AG04450 (cell line): ENCODE measurements around the gene NDST4. TPM values are rescaled to one million over a fixed set of nuclear protein-coding genes. Genes with fewer than 3 reads are reported as not detected.

Source experiments
- CTCF ChIA-PET: fragments of 300-600, 350-600 bp; formaldehyde crosslinking; extraction: SDS; loops from one replicate; lab custom pipeline; 2022; ENCODE audit warnings: antibody characterized with exemption, inconsistent platforms; lab: Charles Lee
- POLR2A ChIA-PET: fragments of 350-600 bp; formaldehyde crosslinking; extraction: SDS; loops from one replicate; lab custom pipeline; 2021; ENCODE audit warnings: antibody characterized with exemption, inconsistent platforms; lab: Yijun Ruan, JAX
- DNase-seq: peaks from one replicate; pipeline ENCODE4 v3.0.0-alpha.2; 2011; ENCODE audit warnings: low read depth, low spot score
- H3K27ac ChIP-seq: one replicate; pipeline ENCODE4 v1.5.1; 2012; ENCODE audit warnings: low read depth, low read length, control low read depth
- H3K27me3 ChIP-seq: one replicate; pipeline ENCODE4 v1.6.0; 2012; ENCODE audit warnings: low read length; ENCODE audit not compliant: control insufficient read depth, insufficient read depth
- H3K4me3 ChIP-seq: 2 replicates; pipeline ENCODE4 v1.5.1; 2011; ENCODE audit warnings: mild to moderate bottlenecking, low read depth, low read length, control low read depth
- H3K9me3 ChIP-seq: 2 replicates; pipeline ENCODE4 v1.5.1; 2012; ENCODE audit warnings: low read length; ENCODE audit not compliant: control insufficient read depth, insufficient read depth
- polyA plus RNA-seq: library from polyadenylated mRNA; depleted of rRNA; stranded (reverse); fragments of >200 nt; gene quantifications from 2 replicates; pipeline ENCODE4 v1.2.3, GENCODE V29; 2011
- TF ChIP-seq, protein P1 (sequence below): IDR thresholded peaks from 2 replicates; pipeline ENCODE4 v1.5.1; 2011; ENCODE audit warnings: low read depth, low read length, control low read depth, inconsistent platforms

The NDST4 gene
- polyA plus RNA-seq, 1 experiment, result not detected

DNA sequence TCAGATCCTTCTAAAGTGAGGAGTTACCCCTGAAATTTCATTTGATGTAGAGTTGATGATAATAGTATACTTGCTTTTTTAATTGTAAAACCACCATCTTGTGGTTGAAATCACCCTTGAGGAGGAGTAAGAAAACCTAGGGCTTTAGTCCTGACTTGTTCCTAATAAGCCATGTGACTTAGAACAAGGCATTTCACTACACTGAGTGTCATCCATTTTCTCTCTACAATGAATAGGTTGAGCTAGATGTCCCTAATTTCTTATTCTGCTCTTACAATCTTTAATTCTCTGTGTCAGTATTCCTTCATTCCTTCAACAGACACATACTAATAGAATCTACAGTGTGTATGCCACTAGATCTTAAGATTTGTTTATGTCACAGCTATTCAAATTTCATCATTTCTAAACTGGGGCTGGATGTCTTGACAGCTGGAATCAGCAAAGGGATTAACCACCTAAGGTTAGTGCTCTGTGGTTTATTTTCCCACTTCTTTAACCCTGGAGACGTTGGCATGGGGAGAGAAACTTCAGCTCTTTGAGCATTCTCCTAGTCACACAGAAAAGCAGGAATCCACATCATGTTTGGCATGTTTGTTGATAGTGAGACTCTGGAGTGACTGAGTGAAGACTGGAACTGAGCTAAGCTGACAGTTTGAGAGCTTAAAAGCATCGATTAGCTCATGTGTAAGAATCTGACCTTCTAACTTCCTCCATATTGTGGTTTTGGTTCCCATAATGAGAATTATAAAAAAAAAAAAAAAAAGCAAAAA lies 246.3 kb downstream of the NDST4 start:
- TF ChIP-seq, protein P1, sequence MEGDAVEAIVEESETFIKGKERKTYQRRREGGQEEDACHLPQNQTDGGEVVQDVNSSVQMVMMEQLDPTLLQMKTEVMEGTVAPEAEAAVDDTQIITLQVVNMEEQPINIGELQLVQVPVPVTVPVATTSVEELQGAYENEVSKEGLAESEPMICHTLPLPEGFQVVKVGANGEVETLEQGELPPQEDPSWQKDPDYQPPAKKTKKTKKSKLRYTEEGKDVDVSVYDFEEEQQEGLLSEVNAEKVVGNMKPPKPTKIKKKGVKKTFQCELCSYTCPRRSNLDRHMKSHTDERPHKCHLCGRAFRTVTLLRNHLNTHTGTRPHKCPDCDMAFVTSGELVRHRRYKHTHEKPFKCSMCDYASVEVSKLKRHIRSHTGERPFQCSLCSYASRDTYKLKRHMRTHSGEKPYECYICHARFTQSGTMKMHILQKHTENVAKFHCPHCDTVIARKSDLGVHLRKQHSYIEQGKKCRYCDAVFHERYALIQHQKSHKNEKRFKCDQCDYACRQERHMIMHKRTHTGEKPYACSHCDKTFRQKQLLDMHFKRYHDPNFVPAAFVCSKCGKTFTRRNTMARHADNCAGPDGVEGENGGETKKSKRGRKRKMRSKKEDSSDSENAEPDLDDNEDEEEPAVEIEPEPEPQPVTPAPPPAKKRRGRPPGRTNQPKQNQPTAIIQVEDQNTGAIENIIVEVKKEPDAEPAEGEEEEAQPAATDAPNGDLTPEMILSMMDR, result no peak
- Histone ChIP-seq H3K4me3 (no peak overlapping the region), H3K9me3 (no peaks in the 10 kb centered on the region), H3K27me3 (no peaks in the 10 kb centered on the region), H3K27ac (no peak overlapping the region)
- no peak for DNase-seq
- POLR2A ChIA-PET, result no interaction called here
- CTCF ChIA-PET, result interaction anchor here (0.6 kb wide), 1 partner anchor 21 kb away, joined by 3 read pairs; no protein-coding TSS in a partner anchor

GRCh38 chr4:114864060-114864459 lies 249.4 kb downstream of the NDST4 start:
- TF ChIP-seq, protein P1, result no peak
- Histone ChIP-seq H3K27me3 (no peaks in the 10 kb centered on the region), H3K27ac (no peak overlapping the region), H3K4me3 (no peak overlapping the region), H3K9me3 (no peaks in the 10 kb centered on the region)
- DNase-seq, result no peak
- POLR2A ChIA-PET, result no interaction called here
- CTCF ChIA-PET, result no interaction called here

GRCh38 chr4:114860786-114861185 lies 252.6 kb downstream of the NDST4 start:
- Histone ChIP-seq H3K4me3 (no peak overlapping the region), H3K27ac (no peak overlapping the region), H3K9me3 (no peaks in the 10 kb centered on the region), H3K27me3 (no peaks in the 10 kb centered on the region)
- TF ChIP-seq, protein P1, result no peak
- ChIA-PET POLR2A (no interaction called here), CTCF (no interaction called here)
- DNase-seq, result no peak

- CTCF ChIA-PET, result no interaction called here
Measured at GRCh38 chr4:114857831-114858230, 255.6 kb downstream of the NDST4 start.

DNA sequence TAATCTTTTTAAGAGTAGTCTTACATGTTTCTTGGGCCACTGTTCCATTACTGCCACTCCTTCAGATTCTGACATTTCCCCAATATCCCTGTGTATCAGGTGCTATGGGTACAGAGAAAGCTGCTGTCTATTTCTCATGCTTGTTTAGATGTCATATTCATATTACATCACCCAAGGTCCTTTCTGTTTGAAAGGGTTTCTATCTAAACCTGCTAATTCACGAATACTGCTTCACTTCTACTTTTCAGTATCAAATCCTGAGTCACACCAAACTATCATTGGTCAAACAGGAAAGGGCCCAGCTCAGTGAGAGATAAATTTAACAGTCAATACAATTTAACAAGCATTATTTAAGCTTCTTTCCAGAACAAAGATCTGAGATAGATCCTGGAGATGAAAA lies 273.4 kb downstream of the NDST4 start:
- CTCF ChIA-PET, result no interaction called here
- Histone ChIP-seq H3K27ac (no peak overlapping the region), H3K27me3 (no peaks in the 10 kb centered on the region), H3K9me3 (no peaks in the 10 kb centered on the region), H3K4me3 (no peak overlapping the region)
- TF ChIP-seq, protein P1, result no peak
- DNase-seq, result no peak
- POLR2A ChIA-PET, result no interaction called here

More at GRCh38 chr4:114857831-114858230, 255.6 kb downstream of the NDST4 start:
- POLR2A ChIA-PET, result no interaction called here
- Histone ChIP-seq H3K9me3 (no peaks in the 10 kb centered on the region), H3K27me3 (no peaks in the 10 kb centered on the region), H3K27ac (no peak overlapping the region), H3K4me3 (no peak overlapping the region)
- TF ChIP-seq, protein P1, result no peak
- DNase-seq, result no peak
